Measurements from ENCODE around the gene AMACR.

The AMACR gene

GRCh38 chr5:34016222-34016621, 8.4 kb upstream of the AMACR start:
- TF ChIP-seq REST (IDR thresholded peaks at IDR 0.05; ENCODE audit: low read depth) (no peak), YY1 (IDR thresholded peaks at IDR 0.05; ENCODE audit: low read depth) (no peak), ZBTB7A (IDR thresholded peaks at IDR 0.05; ENCODE audit: low read depth) (no peak), USF1 (IDR thresholded peaks at IDR 0.05) (no peak), EGR1 (IDR thresholded peaks at IDR 0.05) (no peak), MAX (IDR thresholded peaks at IDR 0.05) (no peak), NFIC (IDR thresholded peaks at IDR 0.05) (no peak), FOXM1 (IDR thresholded peaks at IDR 0.05; ENCODE audit: borderline replicate concordance, low read depth) (no peak)

- TF ChIP-seq CREB1 (IDR thresholded peaks at IDR 0.05; ENCODE audit: low read depth) (no peak), NFIC (IDR thresholded peaks at IDR 0.05) (no peak), FOXM1 (IDR thresholded peaks at IDR 0.05; ENCODE audit: borderline replicate concordance, low read depth) (no peak), MAX (IDR thresholded peaks at IDR 0.05) (no peak), EGR1 (IDR thresholded peaks at IDR 0.05) (no peak), EP300 (IDR thresholded peaks at IDR 0.05; ENCODE audit: borderline replicate concordance) (no peak), TCF12 (IDR thresholded peaks at IDR 0.05; ENCODE audit: low read depth) (no peak), RAD21 (IDR thresholded peaks at IDR 0.05; ENCODE audit: low read depth) (no peak), YY1 (IDR thresholded peaks at IDR 0.05; ENCODE audit: low read depth) (no peak), USF1 (IDR thresholded peaks at IDR 0.05) (no peak), CEBPB (IDR thresholded peaks at IDR 0.05) (no peak), TEAD4 (IDR thresholded peaks at IDR 0.05) (no peak), ZBTB7A (IDR thresholded peaks at IDR 0.05; ENCODE audit: low read depth) (no peak), TAF1 (IDR thresholded peaks at IDR 0.05; ENCODE audit: low read depth) (no peak), REST (IDR thresholded peaks at IDR 0.05; ENCODE audit: low read depth) (no peak)
Measured at GRCh38 chr5:34015120-34015822, 7.4 kb upstream of the AMACR start.

GRCh38 chr5:34014626-34015025, 6.8 kb upstream of the AMACR start:
- TF ChIP-seq EP300 (IDR thresholded peaks at IDR 0.05; ENCODE audit: borderline replicate concordance) (no peak), USF1 (IDR thresholded peaks at IDR 0.05) (no peak), TCF12 (IDR thresholded peaks at IDR 0.05; ENCODE audit: low read depth) (no peak), ZBTB7A (IDR thresholded peaks at IDR 0.05; ENCODE audit: low read depth) (no peak), MAX (IDR thresholded peaks at IDR 0.05) (no peak), TAF1 (IDR thresholded peaks at IDR 0.05; ENCODE audit: low read depth) (no peak), TEAD4 (IDR thresholded peaks at IDR 0.05) (no peak), YY1 (IDR thresholded peaks at IDR 0.05; ENCODE audit: low read depth) (no peak), RAD21 (IDR thresholded peaks at IDR 0.05; ENCODE audit: low read depth) (no peak), EGR1 (IDR thresholded peaks at IDR 0.05) (no peak), CEBPB (IDR thresholded peaks at IDR 0.05) (no peak), NFIC (IDR thresholded peaks at IDR 0.05) (no peak), FOXM1 (IDR thresholded peaks at IDR 0.05; ENCODE audit: borderline replicate concordance, low read depth) (no peak), REST (IDR thresholded peaks at IDR 0.05; ENCODE audit: low read depth) (no peak), CREB1 (IDR thresholded peaks at IDR 0.05; ENCODE audit: low read depth) (no peak)
